8988T (cell line): ENCODE measurements around the gene TYRP1.

Experiments used
- DNase-seq: peaks from one replicate; pipeline ENCODE4 v3.0.0; 2011

Gene TYRP1

DNA sequence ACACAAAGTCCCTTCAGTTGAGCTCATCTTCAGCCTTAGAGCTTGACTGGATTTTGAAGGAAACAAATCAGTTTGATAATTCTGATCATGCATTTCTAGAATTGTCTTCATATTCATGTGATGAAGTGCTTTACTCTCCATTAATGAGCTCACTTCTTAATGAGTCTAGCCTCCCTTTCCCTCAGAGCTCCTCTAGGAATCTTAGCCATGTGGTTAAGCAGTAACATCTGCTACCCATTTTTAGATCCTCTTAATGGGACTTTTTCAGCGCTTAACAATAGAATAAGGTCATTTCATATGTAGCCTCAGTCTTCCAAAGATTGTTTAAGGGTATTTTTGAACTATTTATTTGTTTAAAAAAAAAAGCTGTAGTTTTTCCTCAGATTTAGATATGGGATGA is 44.7 kb downstream of the TYRP1 start:
- DNase-seq, result no peak

DNA sequence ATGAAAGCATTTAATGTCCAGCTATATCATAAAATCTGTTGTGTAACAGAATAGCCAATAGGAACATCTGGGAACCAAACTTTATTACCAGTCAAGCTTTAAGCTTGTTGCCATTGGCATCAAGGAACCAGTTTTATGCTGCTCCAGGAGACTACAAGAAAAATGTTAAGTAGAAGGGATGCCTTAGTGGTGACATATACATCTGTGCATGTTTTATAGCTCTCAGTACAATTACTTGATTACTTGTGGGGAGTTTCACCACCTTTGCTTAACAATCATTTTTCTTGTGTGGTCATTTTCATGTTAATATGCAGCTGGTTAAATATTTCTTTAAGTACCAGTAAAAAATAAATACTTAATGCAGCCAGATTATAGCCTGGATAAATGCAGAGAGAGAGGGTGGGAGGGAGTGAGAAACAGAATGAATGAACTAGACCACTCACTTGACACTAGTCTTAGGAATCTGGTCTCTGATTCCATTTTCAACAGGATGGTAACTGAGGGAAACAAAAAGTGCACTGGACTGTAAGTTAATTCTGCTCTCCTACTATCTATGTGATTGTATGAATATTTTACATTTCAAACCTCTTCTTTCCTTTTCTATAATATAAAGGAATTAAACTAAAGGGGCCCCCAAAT is 45.9 kb downstream of the TYRP1 start:
- no peak for DNase-seq

DNA sequence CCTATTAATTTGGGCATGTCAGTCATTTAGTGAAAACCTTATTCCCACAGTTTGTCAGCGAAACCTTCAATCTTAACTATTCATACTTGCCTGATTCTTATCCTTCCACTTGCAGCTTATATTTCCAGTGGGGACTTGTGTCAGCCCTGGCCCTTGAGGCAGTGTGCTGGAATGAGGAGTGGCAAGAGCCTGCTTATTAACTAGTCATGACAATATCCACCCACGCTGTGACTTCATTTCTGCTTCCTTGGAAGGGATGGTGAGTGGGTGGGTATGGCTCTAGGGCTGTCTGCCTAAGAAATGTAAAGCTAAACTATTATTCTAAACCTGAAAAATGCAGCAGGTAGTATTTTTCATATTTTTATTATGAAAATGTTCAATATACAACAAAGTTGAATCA is 47.7 kb downstream of the TYRP1 start:
- no peak for DNase-seq

DNA sequence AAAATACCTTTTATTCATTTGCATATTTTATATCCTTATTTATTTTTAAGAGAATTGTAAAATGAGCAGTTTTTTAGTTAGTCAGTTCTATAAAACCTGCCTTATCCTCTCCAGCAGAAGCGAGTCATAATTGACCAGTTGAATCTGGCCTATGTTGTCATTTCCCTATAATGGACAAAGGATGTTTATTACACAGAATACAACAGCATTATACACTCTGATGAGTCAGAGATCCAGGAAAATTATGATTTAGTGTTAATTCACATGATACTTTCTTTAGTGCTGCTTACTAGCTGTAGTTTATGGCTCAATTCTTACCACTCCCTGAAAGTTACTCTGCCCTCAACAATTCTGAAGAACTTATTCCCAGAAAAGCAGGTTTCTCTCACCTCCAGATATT is 54.8 kb downstream of the TYRP1 start:
- no peak for DNase-seq

DNA sequence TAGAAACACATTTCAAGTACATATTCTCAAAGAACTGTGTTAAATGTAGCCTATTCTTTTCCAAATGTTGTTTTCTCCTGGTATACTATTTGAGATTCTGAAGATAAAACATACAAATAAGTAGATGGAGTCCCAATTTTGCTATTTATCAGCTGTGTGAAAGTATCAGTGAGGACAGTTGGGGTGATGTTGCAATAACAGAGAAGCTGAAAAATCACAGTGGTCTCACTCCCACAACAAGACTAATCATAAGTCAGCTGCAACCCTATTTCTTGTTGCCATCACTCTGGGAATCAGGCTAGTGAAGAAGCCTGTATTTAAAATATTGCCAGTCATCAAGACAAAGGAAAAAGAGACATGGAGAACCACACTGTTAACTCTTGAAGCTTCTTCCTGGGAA is 55.8 kb downstream of the TYRP1 start:
- no peak for DNase-seq

DNA sequence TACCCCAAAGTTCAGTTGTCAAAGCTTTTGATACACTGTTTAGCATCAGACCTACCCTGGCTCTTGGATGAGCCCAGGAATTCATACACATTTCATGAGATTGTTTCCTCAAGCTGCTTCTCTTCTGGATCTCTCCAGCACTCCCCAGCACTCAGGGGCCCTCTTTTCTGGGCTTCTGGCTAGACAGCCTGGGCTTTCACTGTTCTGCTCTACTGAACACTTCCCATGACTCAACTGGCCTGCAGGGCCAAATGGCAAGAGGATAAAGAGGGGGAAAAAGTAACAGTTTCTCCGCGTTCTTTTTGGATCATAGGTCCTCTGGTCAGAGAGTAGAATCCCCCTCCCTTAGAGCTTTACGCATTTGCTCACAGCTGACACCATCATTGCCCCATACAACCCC is 60.7 kb downstream of the TYRP1 start:
- DNase-seq, result no peak

DNA sequence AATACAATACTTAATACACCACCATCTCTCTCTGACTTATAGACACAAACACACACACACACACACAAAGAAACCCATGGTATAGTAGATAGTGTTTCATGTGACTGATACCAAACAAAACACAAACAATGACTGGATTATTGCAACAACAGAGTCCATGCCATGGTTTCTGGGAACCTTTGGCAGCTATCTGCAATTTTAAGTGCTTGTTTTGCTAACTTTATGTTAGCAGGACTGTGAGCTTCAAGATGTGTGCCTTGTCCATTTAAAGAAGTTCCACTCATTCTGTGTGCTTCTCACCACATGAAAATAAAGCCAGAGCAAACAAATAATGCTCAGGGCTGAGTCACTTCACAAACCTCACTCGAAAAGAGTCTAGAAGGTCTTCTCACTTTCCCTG is 66.6 kb downstream of the TYRP1 start:
- DNase-seq, result no peak
